Measurements from ENCODE around the gene PLPPR1.

- no peak for TF ChIP-seq POLR2A (IDR thresholded peaks at IDR 0.05)
- TF ChIP-seq EP300 (IDR thresholded peaks at IDR 0.05), result no peak
- TF ChIP-seq, protein P1, sequence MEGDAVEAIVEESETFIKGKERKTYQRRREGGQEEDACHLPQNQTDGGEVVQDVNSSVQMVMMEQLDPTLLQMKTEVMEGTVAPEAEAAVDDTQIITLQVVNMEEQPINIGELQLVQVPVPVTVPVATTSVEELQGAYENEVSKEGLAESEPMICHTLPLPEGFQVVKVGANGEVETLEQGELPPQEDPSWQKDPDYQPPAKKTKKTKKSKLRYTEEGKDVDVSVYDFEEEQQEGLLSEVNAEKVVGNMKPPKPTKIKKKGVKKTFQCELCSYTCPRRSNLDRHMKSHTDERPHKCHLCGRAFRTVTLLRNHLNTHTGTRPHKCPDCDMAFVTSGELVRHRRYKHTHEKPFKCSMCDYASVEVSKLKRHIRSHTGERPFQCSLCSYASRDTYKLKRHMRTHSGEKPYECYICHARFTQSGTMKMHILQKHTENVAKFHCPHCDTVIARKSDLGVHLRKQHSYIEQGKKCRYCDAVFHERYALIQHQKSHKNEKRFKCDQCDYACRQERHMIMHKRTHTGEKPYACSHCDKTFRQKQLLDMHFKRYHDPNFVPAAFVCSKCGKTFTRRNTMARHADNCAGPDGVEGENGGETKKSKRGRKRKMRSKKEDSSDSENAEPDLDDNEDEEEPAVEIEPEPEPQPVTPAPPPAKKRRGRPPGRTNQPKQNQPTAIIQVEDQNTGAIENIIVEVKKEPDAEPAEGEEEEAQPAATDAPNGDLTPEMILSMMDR (IDR thresholded peaks at IDR 0.05), result no peak
Observed at GRCh38 chr9:101097210-101097609, 68.7 kb downstream of the PLPPR1 start.
